ENCODE results near the gene PHACTR2. TPM values are rescaled to one million over a fixed set of nuclear protein-coding genes. Genes with fewer than 3 reads are reported as not detected.

The PHACTR2 gene
- polyA plus RNA-seq, 10 donors = 26.6 to 48.8 (median 37.5) TPM

DNA sequence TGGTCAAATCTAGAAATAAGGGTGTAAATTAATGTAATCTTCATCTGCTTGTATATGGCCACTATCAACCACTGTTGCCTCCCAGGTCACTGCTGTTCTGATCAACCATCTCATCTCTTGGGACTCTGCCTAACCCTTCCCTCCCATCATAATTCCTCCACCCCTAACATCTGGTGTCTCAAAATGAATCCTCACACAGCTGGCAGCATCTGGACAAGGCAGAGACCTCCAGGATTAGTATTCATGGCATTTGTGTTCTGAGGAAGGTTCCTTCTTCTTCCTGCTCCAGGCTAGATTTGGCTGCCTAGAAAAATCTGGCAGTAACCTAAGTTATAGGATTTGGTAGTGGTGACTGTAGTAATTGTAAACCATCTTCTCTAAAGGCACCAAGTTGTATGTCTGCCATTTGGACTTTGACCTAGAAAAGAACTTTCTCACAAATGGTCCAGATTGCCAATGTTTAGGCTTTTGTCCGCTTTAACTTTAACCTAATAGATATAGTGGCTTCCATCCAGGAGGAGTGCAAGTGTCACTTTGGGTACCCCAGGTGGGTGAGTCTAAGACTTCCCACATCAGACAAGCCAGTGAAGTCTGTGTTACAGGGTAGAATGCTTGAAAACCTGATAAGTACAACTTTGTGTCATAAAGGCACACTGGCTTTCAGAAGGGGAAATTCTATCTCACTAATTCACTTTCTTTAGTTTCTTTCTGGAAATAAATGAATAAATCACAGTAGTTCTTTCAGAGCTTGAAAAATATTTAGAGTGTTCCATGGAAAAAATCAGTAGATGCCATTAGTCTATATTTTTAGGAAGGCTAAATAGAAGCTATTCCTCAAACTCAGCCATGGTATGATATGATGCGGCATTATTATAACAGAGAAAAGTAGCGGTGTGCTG is 3.0 kb upstream of the PHACTR2 start:
- peak in 1 of 3 donors; percentile 75 for DNase-seq

GRCh38 chr6:143675382-143675900 is 2.3 kb upstream of the PHACTR2 start:
- peak in 1 of 3 donors; percentile 63 for DNase-seq

GRCh38 chr6:143675946-143676345 is 1.8 kb upstream of the PHACTR2 start:
- peak in 2 of 3 donors; percentile 75 to 83 for DNase-seq

DNA sequence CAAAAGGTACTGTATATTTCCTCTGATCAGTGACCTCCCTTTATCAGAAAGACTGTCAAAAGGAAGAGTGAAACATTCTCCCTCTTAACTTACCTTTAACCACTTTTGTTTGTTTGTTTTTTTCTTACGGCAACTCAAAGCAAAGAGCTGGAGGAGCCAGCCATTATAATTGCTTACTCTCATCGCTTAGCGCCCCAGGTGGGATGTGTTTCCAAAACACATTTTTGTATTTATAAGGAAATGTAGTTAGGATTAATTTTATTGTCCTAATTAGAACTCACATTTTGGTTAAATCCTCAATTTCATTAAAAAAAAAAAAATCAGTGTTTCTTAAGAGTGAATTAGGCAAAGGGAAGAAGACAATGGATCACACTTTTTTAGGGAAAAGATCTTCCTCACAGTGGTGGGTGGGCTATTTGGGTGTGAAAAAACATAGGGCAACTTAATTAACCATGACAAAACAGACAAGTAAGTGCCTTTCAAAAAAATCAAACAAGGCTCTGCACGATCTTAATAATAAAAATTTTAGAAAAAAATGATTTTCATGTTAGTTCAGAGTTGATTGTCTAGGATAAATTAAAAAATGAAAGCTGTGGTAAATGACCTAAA is 1.2 kb upstream of the PHACTR2 start:
- peak in 1 of 3 donors; percentile 44 for DNase-seq

GRCh38 chr6:143677577-143677890 is 231 bp upstream of the PHACTR2 start:
- no peak for DNase-seq

DNA sequence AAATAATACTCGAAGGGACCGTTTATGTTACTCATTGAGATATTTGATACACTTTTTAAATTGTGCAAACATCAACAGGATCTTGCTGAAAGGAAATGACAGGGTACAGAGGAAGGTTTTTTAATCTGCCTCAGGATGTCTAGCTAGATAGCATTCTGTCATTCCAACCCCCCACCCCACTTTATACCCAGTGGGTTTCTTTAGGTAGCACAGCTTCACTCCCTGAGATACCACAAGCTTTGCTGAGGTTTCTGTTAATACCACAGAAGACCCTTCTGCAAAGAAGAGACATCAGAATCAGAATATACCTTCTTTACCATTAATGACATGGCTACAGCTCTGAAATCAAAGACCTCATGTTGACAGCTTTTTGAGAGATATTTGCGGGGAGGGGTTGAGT is 1.3 kb downstream of the PHACTR2 start:
- DNase-seq = peak in 1 of 3 donors; percentile 79

GRCh38 chr6:143680141-143680540 is 2.4 kb downstream of the PHACTR2 start:
- DNase-seq = peak in 1 of 3 donors; percentile 73

GRCh38 chr6:143682805-143683204 is 5.0 kb downstream of the PHACTR2 start:
- DNase-seq = no peak

- no peak for DNase-seq
Observed at GRCh38 chr6:143684486-143684885, 6.7 kb downstream of the PHACTR2 start.

DNA sequence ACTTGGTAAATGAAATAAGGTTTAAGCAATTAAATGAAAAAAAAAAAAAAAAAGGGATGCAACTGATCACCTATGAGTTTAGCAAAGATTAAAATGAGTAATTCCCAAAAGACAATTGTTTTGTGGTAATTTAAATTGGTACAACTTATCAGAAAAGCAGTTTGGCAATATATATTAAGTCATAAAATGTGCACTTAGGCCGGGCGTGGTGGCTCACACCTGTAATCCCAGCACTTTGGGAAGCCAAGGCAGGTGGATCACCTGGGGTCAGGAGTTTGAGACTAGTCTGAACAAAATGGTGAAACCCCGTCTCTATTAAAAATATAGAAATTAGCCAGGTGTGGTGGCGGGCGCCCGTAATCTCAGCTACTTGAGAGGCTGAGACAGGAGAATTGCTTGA is 7.9 kb downstream of the PHACTR2 start:
- DNase-seq = no peak

GRCh38 chr6:143687591-143687990 is 9.8 kb downstream of the PHACTR2 start:
- DNase-seq = peak in 1 of 3 donors; percentile 65

GRCh38 chr6:143688681-143689080 is 10.9 kb downstream of the PHACTR2 start:
- DNase-seq = peak in 1 of 3 donors; percentile 46

DNA sequence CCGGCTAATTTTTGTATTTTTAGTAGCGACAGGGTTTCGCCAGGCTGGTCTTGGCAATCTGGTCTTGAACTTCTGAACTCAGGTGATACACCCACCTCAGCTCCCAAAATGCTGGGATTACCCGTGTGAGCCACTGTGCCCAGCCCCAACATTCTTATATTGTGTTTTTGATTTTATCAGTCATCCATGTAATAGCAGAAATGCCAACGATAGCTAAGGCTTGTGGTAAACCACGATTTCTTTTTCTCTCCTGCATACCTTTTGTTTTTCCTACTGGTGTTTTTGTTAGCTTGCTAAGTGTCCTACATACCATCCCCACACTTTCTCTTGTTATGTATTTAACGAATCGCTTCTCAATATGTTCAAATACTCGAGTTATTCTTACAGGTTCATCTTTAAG is 12.1 kb downstream of the PHACTR2 start:
- no peak for DNase-seq

GRCh38 chr6:143691155-143691554 is 13.4 kb downstream of the PHACTR2 start:
- no peak for DNase-seq

- peak in 1 of 3 donors; percentile 69 for DNase-seq
Observed at GRCh38 chr6:143691900-143692636, 14.3 kb downstream of the PHACTR2 start.

DNA sequence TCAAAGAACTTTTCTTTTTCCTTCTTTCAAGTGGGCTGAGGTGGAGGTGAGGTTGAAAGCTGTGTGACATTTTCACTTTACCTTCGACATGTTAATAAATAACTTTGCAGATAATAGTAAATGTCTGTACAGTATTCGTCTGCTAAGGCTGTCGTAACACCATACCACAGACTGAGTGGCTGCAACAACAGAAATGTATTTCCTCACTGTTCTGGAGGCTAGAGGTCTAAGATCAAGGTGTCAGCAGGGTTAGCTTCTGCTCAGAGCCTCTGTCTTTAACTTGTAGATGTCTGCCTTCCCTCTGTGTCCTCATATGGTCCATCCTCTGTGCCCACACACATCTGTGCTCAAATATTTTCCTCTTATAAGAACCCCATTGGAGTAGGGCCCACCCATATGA is 14.9 kb downstream of the PHACTR2 start:
- DNase-seq = peak in 1 of 3 donors; percentile 37

GRCh38 chr6:143694013-143694412 is 16.2 kb downstream of the PHACTR2 start:
- DNase-seq = no peak

GRCh38 chr6:143694560-143694959 is 16.8 kb downstream of the PHACTR2 start:
- DNase-seq = no peak

- DNase-seq = peak in 1 of 3 donors; percentile 70
Observed at GRCh38 chr6:143695130-143695968, 17.6 kb downstream of the PHACTR2 start.

DNA sequence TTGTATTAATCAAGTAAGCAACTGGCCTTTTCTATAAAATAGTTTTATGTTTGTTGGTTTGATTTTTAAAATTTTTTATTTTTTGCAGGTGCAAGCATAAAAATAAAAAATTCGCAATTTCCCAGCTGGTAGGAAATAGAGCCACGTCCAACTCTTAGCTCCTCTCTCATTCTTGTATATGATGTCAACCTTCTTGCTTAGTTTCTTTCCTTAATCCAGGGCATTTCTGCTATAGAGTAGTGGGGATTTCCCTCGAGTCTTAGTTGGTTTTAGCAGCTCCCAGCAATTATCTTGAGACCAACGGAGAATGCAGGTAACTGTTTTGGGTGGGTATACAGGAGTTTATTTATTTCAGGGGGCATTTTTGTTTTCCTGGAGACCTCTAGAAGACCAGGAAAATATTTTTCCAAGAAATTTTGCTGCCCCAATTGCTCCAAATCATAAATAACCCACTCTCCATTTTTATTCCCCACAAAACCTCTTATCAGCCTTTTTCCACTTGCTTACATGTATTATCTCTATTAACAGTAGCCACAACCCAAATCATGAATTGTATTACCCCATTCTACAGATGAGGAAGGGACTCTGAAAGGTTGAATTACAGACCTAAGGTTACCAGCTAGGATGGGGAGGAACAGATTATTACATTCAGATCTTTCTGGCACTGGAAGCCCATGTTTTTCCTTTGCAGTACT is 18.4 kb downstream of the PHACTR2 start:
- peak in 1 of 3 donors; percentile 65 for DNase-seq

- peak in 1 of 3 donors; percentile 45 for DNase-seq
Observed at GRCh38 chr6:143696664-143697000, 18.9 kb downstream of the PHACTR2 start.

Data from muscle of back (tissue), 11 donors.